IMR-90 (cell line): ENCODE measurements around the gene GAMT. TPM values are rescaled to one million over a fixed set of nuclear protein-coding genes. Genes with fewer than 3 reads are reported as not detected.

Source experiments
- ATAC-seq: fragments of 200-7000 bp; cut with Tn5 transposase; 2 replicates; pipeline ENCODE4 v1.9.1; 2020; ENCODE audit warnings: low read depth, mild to moderate bottlenecking, moderate library complexity
- BruUV-seq: library from RNA; stranded (reverse); fragments of 400-500 nt; replicated peaks from 2 replicates; lab custom pipeline; 2021; lab: Mats Ljungman, UMichigan
- CTCF ChIA-PET: fragments of 300-600 bp; formaldehyde crosslinking; extraction: SDS; loops from one replicate; lab custom pipeline; 2021; ENCODE audit warnings: antibody characterized with exemption; lab: Yijun Ruan, JAX
- POLR2A ChIA-PET: fragments of 300-600 bp; sonication (Branson Sonifier 250); formaldehyde crosslinking; loops from one replicate; lab custom pipeline; 2022; ENCODE audit warnings: antibody characterized with exemption; ENCODE audit not compliant: unreplicated experiment; lab: Charles Lee
- DNase-seq: peaks from one replicate; pipeline ENCODE4 v3.0.0; 2013
- H2AFZ ChIP-seq: replicated peaks from 2 replicates; pipeline ENCODE3; 2013; ENCODE audit warnings: low read length, mild to moderate bottlenecking; ENCODE audit not compliant: poor library complexity
- H2AK5ac ChIP-seq: 2 replicates; pipeline ENCODE4 v1.6.1; 2013; ENCODE audit warnings: low read depth, low read length, inconsistent platforms
- H2AK9ac ChIP-seq: replicated peaks from 2 replicates; pipeline ENCODE3; 2013; ENCODE audit warnings: mild to moderate bottlenecking, low read depth, low read length, moderate library complexity; ENCODE audit not compliant: poor library complexity
- H2BK120ac ChIP-seq: 2 replicates; pipeline ENCODE4 v1.6.1; 2013; ENCODE audit warnings: low read depth, low read length, inconsistent platforms
- H2BK15ac ChIP-seq: 3 replicates; pipeline ENCODE4 v1.6.1; 2013; ENCODE audit warnings: low read depth, low read length, inconsistent platforms
- H2BK20ac ChIP-seq: 2 replicates; pipeline ENCODE4 v1.6.1; 2013; ENCODE audit warnings: low read depth, mild to moderate bottlenecking, inconsistent platforms, low read length, moderate library complexity
- H2BK5ac ChIP-seq: 2 replicates; pipeline ENCODE4 v1.6.1; 2013; ENCODE audit warnings: mild to moderate bottlenecking, low read depth, low read length, inconsistent platforms; ENCODE audit not compliant: poor library complexity, severe bottlenecking
- H3K14ac ChIP-seq: replicated peaks from 2 replicates; pipeline ENCODE4 v1.6.1; 2013; ENCODE audit warnings: low read depth, low read length, inconsistent platforms
- H3K18ac ChIP-seq: 2 replicates; pipeline ENCODE4 v1.6.1; 2013; ENCODE audit warnings: low read depth, low read length, control low read depth
- H3K23ac ChIP-seq: 2 replicates; pipeline ENCODE4 v1.6.1; 2013; ENCODE audit warnings: low read depth, low read length, inconsistent platforms
- H3K27ac ChIP-seq: 2 replicates; pipeline ENCODE4 v1.5.1; 2013; ENCODE audit warnings: mild to moderate bottlenecking, control low read depth, low read length; ENCODE audit not compliant: insufficient read depth
- H3K27me3 ChIP-seq: 2 replicates; pipeline ENCODE4 v1.6.1; 2013; ENCODE audit warnings: low read length; ENCODE audit not compliant: control insufficient read depth, insufficient read depth
- H3K36me3 ChIP-seq: 2 replicates; pipeline ENCODE4 v1.6.1; 2013; ENCODE audit warnings: low read length, mixed read lengths; ENCODE audit not compliant: control insufficient read depth, insufficient read depth
- H3K4ac ChIP-seq: 2 replicates; pipeline ENCODE4 v1.6.1; 2013; ENCODE audit warnings: low read depth, low read length, inconsistent platforms
- H3K4me1 ChIP-seq: 2 replicates; pipeline ENCODE4 v1.6.1; 2013; ENCODE audit warnings: low read length, mixed read lengths; ENCODE audit not compliant: control insufficient read depth, insufficient read depth
- H3K4me2 ChIP-seq: 2 replicates; pipeline ENCODE4 v1.6.1; 2013; ENCODE audit warnings: low read depth, mild to moderate bottlenecking, control low read depth, low read length, moderate library complexity
- H3K4me3 ChIP-seq: 2 replicates; pipeline ENCODE4 v1.5.1; 2013; ENCODE audit warnings: low read depth, mild to moderate bottlenecking, control low read depth, low read length, moderate library complexity; ENCODE audit not compliant: insufficient read depth
- H3K56ac ChIP-seq: 2 replicates; pipeline ENCODE4 v1.6.1; 2013; ENCODE audit warnings: low read length, inconsistent platforms; ENCODE audit not compliant: insufficient read depth; ENCODE audit errors: extremely low read depth
- H3K79me1 ChIP-seq, 2 experiments: 2 replicates each; pipeline ENCODE4 v1.6.1; 2013; ENCODE audit warnings: low read length in 2 of 2, inconsistent platforms in 1 of 2, low read depth in 1 of 2
- H3K9ac ChIP-seq: 2 replicates; pipeline ENCODE4 v1.6.1; 2013; ENCODE audit warnings: low read depth, low read length, control low read depth
- H3K9me1 ChIP-seq: 2 replicates; pipeline ENCODE4 v1.6.1; 2013; ENCODE audit warnings: low read length, inconsistent platforms; ENCODE audit not compliant: insufficient read depth
- H3K9me3 ChIP-seq: 2 replicates; pipeline ENCODE4 v1.6.1; 2013; ENCODE audit warnings: low read length; ENCODE audit not compliant: control insufficient read depth, insufficient read depth
- H4K20me1 ChIP-seq: 2 replicates; pipeline ENCODE4 v1.6.1; 2013; ENCODE audit warnings: low read length, inconsistent platforms; ENCODE audit not compliant: insufficient read depth
- H4K5ac ChIP-seq: 2 replicates; pipeline ENCODE4 v1.6.1; 2013; ENCODE audit warnings: mild to moderate bottlenecking, low read depth, low read length, control low read depth
- H4K8ac ChIP-seq, 2 experiments: 2 replicates each; pipeline ENCODE4 v1.6.1; 2013; ENCODE audit warnings: low read depth in 2 of 2, low read length in 2 of 2, control low read depth in 1 of 2, inconsistent platforms in 1 of 2
- H4K91ac ChIP-seq: 2 replicates; pipeline ENCODE4 v1.6.1; 2013; ENCODE audit warnings: low read depth, low read length, inconsistent platforms; ENCODE audit not compliant: insufficient read depth
- MXI1 ChIP-seq: IDR thresholded peaks from 2 replicates; pipeline ENCODE4 v1.6.1; 2012; ENCODE audit warnings: low read depth, mild to moderate bottlenecking, low read length, moderate library complexity, borderline replicate concordance
- RCOR1 ChIP-seq: IDR thresholded peaks from 2 replicates; pipeline ENCODE4 v1.6.1; 2012; ENCODE audit warnings: mild to moderate bottlenecking, low read length, improper control_type of control experiment; ENCODE audit not compliant: insufficient replicate concordance
- USF2 ChIP-seq: fragments of 150-350 bp; IDR thresholded peaks from 2 replicates; pipeline ENCODE4 v1.6.1; 2017; ENCODE audit warnings: mild to moderate bottlenecking, antibody characterized with exemption, low read length, low read depth
- WGBS, 2 experiments: methylation state at CpG; one replicate each; pipeline versions ENCODE4 v1.1.5 to v1.1.7; 2013; ENCODE audit warnings: missing lambda C conversion rate in 2 of 2; ENCODE audit not compliant: insufficient read length in 1 of 2; ENCODE audit errors: extremely low coverage in 2 of 2; 5-methylcytosine and 5-hydroxymethylcytosine counted together
- dilution Hi-C: fragments of 300-500 bp; cut with HindIII; formaldehyde crosslinking; loops from one replicate; pipeline ENCODE4 v1.14.3; 2018; ENCODE audit warnings: low sequenced_read_pairs; ENCODE audit not compliant: unreplicated experiment
- in situ Hi-C: fragments of 300-500 bp; cut with MboI; formaldehyde crosslinking; loops from 3 replicates; pipeline ENCODE4 v1.14.3; 2019; ENCODE audit warnings: low sequenced_read_pairs, inconsistent platforms, mixed read lengths
- intact Hi-C: fragments of 100-400 bp; cut with micrococcal nuclease; formaldehyde crosslinking; loops from 2 replicates; pipeline ENCODE4 v1.10.0; 2022
- polyA plus RNA-seq, 3 experiments: library from polyadenylated mRNA; depleted of rRNA; stranded (reverse); fragments of >200 nt; gene quantifications; 2 replicates each; pipeline ENCODE4 v1.2.3, GENCODE V29; 2012; ENCODE audit warnings: low replicate concordance in 1 of 3
- total RNA-seq: library from RNA; depleted of rRNA; stranded (reverse); fragments of >200 nt; gene quantifications from 2 replicates; pipeline ENCODE4 v1.2.3, GENCODE V29; 2012

The GAMT gene
- total and polyA plus RNA-seq, 2 of the 4 experiments (the other 2 are of a cell fraction) = 22.8 to 51.8 TPM

DNA sequence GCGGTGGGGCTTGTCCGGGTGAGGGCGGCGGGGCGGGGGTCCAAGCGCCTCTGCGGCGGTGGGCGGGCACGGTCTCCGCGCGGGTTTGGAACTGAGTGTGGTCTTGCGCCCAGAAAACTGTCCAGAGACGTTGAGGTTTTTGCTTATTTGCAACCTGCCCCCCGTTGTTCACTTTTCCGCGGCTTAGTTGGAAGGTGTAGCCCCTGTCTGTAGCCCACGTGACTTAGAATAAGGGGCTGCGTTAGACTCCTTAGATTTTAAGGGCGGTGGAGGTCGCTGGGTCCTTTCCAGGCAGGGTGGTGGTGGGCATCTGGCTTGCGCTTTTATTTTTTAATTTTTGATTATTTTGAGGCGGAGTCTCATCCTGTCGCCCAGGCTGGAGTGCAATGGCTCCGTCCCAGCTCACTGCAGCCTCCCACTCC lies 37.6 kb upstream of the GAMT start:
- H2BK5ac ChIP-seq = no peak overlapping the region
- peaks cover 6% of the 10 kb centered on the region for H3K4me1 ChIP-seq
- H2BK20ac ChIP-seq = no peak overlapping the region
- H4K5ac ChIP-seq = no peak overlapping the region
- BruUV-seq = no TSS peak
- ChIA-PET CTCF (no interaction called here), POLR2A (no interaction called here)
- H3K36me3 ChIP-seq = peaks cover 46% of the 10 kb centered on the region
- peak overlapping the region; percentile 96 for H3K14ac ChIP-seq
- H3K9ac ChIP-seq = peak overlapping the region; percentile 80
- DNase-seq (no peak), ATAC-seq (peak; percentile 1; the same call in 1 of the 2 replicates)
- no peaks in the 10 kb centered on the region for H3K27me3 ChIP-seq
- peaks cover 54% of the 10 kb centered on the region for H4K20me1 ChIP-seq
- no peaks in the 10 kb centered on the region for H3K9me3 ChIP-seq
- H3K4me2 ChIP-seq = peak overlapping the region; percentile 72
- H3K4ac ChIP-seq = peak overlapping the region; percentile 72; the same call in 1 of the 2 replicates
- peak overlapping the region; percentile 61 for H3K56ac ChIP-seq
- H3K79me1 ChIP-seq = peaks cover 23 to 36% of the 10 kb centered on the region in 2 experiments
- no peak overlapping the region for H2BK120ac ChIP-seq
- WGBS, 2 experiments = 0% methylated on average over 7 of the region's 26 CpGs; no CpG with 5 or more reads in 1 of the 2 experiments
- no peak overlapping the region for H4K91ac ChIP-seq
- peak overlapping the region; percentile 69; the same call in 1 of the 2 replicates for H2AK5ac ChIP-seq
- in situ Hi-C loops = no loop called here
- intact Hi-C loops = no loop called here
- TF ChIP-seq USF2 (peak; percentile 71), RCOR1 (no peak), MXI1 (0 out of 2 replicates have a peak, but pooled peaks have one; percentile 19)
- peak overlapping the region; percentile 99 for H2AK9ac ChIP-seq
- peak overlapping the region in 1 of 2 experiments; percentile 51; a peak in 1 of 4 replicates for H4K8ac ChIP-seq
- H3K9me1 ChIP-seq = no peaks in the 10 kb centered on the region; the same call in 1 of the 2 replicates
- H2BK15ac ChIP-seq = no peak overlapping the region
- H2AFZ ChIP-seq = no peak overlapping the region
- H3K27ac ChIP-seq = peak overlapping the region; percentile 94; the same call in 1 of the 2 replicates
- peak overlapping the region; percentile 84 for H3K4me3 ChIP-seq
- dilution Hi-C loops = no loop called here
- no peak overlapping the region for H3K18ac ChIP-seq
- peak overlapping the region; percentile 95 for H3K23ac ChIP-seq
